ENCODE measurements around the gene KCNJ1. TPM values are rescaled to one million over a fixed set of nuclear protein-coding genes. Genes with fewer than 3 reads are reported as not detected.

KCNJ1 gene
- total RNA-seq, 2 donors from 2014 or later, result not detected

- Histone ChIP-seq H3K4me1 (peaks cover 67% of the 10 kb centered on the region), H3K36me3 (replicated peaks in 1 of 2; ENCODE audit: insufficient read depth in 1 of 2, low read depth in 2 of 2) (no peaks in the 10 kb centered on the region), H3K27ac (peak overlapping the region; percentile 41 to 86 (median 80)), H3K27me3 (no peaks in the 10 kb centered on the region), H3K4me3 (peak overlapping the region; percentile 40 to 58), H3K9me3 (no peaks in the 10 kb centered on the region)
- TF ChIP-seq CTCF (IDR thresholded peaks at IDR 0.05) (no peak), POLR2A (IDR thresholded peaks at IDR 0.05) (no peak)
- 10 to 25% methylated on average over 12 to 25 of the region's 25 CpGs for WGBS, 2 donors
- intact Hi-C loops (cut with DNase I), result no loop called here
- DNase-seq (peak; percentile 41 to 58 (median 50)), ATAC-seq (peak; percentile 49)
Measured at GRCh38 chr11:128904656-128905344, 37.7 kb upstream of the KCNJ1 start.

- Histone ChIP-seq H3K4me1 (peaks cover 68% of the 10 kb centered on the region), H3K27ac (peak overlapping the region in 2 of 4 donors; percentile 76 to 83)
Measured at GRCh38 chr11:128904303-128904655, 37.2 kb upstream of the KCNJ1 start.

GRCh38 chr11:128903248-128904061, 36.4 kb upstream of the KCNJ1 start:
- Histone ChIP-seq H3K27me3 (no peaks in the 10 kb centered on the region), H3K9me3 (no peaks in the 10 kb centered on the region), H3K4me1 (peaks cover 68% of the 10 kb centered on the region), H3K36me3 (replicated peaks in 1 of 2; ENCODE audit: insufficient read depth in 1 of 2, low read depth in 2 of 2) (no peaks in the 10 kb centered on the region), H3K27ac (no peak overlapping the region), H3K4me3 (no peak overlapping the region)
- ATAC-seq, result no peak
- WGBS, 2 donors, result 68 to 86% methylated on average over 11 to 17 of the region's 17 CpGs
- intact Hi-C loops (cut with DNase I), result no loop called here
- no peak for TF ChIP-seq POLR2A (IDR thresholded peaks at IDR 0.05)
- no peak for TF ChIP-seq CTCF (IDR thresholded peaks at IDR 0.05)
- peak in 2 of 4 donors; percentile 27 to 55 for DNase-seq

More at GRCh38 chr11:128904303-128904655, 37.2 kb upstream of the KCNJ1 start:
- H3K27me3 ChIP-seq, result no peaks in the 10 kb centered on the region
- ATAC-seq (no peak), DNase-seq (no peak)
- WGBS, 2 donors, result 75 to 90% methylated on average over 6 to 14 of the region's 14 CpGs
- intact Hi-C loops (cut with DNase I), result no loop called here
- TF ChIP-seq CTCF (IDR thresholded peaks at IDR 0.05), result no peak
- TF ChIP-seq POLR2A (IDR thresholded peaks at IDR 0.05), result no peak
- no peaks in the 10 kb centered on the region for H3K36me3 ChIP-seq (replicated peaks in 1 of 2; ENCODE audit: insufficient read depth in 1 of 2, low read depth in 2 of 2)
- no peak overlapping the region for H3K4me3 ChIP-seq
- no peaks in the 10 kb centered on the region for H3K9me3 ChIP-seq

GRCh38 chr11:128902515-128903066, 35.5 kb upstream of the KCNJ1 start:
- no peak for TF ChIP-seq POLR2A (IDR thresholded peaks at IDR 0.05)
- TF ChIP-seq CTCF (IDR thresholded peaks at IDR 0.05), result no peak
- peaks cover 71% of the 10 kb centered on the region for H3K4me1 ChIP-seq
- ATAC-seq (no peak), DNase-seq (no peak)
- intact Hi-C loops (cut with DNase I), result no loop called here
- no peaks in the 10 kb centered on the region for H3K36me3 ChIP-seq (replicated peaks in 1 of 2; ENCODE audit: insufficient read depth in 1 of 2, low read depth in 2 of 2)
- H3K9me3 ChIP-seq, result no peaks in the 10 kb centered on the region
- no peak overlapping the region for H3K27ac ChIP-seq
- WGBS, 2 donors, result 81 to 88% methylated on average over 10 of the region's 10 CpGs
- H3K4me3 ChIP-seq, result no peak overlapping the region
- H3K27me3 ChIP-seq, result no peaks in the 10 kb centered on the region
